Progenitor cell of endocrine pancreas (in vitro differentiated cells): ENCODE results near the gene CTNNBIP1. TPM values are rescaled to one million over a fixed set of nuclear protein-coding genes. Genes with fewer than 3 reads are reported as not detected.
"Not testable (repeated sequence)": the region's sequence is repeated elsewhere in the genome, so short reads cannot be mapped to it uniquely, and the experiment has no call there.

Source experiments
- DNase-seq: peaks from one replicate; pipeline ENCODE4 v3.0.0; 2021; ENCODE audit warnings: low spot score; ENCODE audit not compliant: unreplicated experiment
- H3K27ac Mint-ChIP-seq: 2 replicates; pipeline ENCODE4 v1.8.0; 2021; ENCODE audit warnings: mild to moderate bottlenecking, moderate library complexity, mixed read lengths
- H3K27me3 Mint-ChIP-seq: 2 replicates; pipeline ENCODE4 v1.8.0; 2021; ENCODE audit warnings: mixed read lengths
- H3K36me3 Mint-ChIP-seq: 2 replicates; pipeline ENCODE4 v1.8.0; 2022; ENCODE audit warnings: mixed read lengths; ENCODE audit not compliant: insufficient read depth
- H3K4me1 Mint-ChIP-seq: 2 replicates; pipeline ENCODE4 v1.8.0; 2021; ENCODE audit warnings: low read depth, mixed read lengths
- H3K4me3 Mint-ChIP-seq: 2 replicates; pipeline ENCODE4 v1.8.0; 2021; ENCODE audit warnings: low read depth, mild to moderate bottlenecking, moderate library complexity, mixed read lengths
- H3K9me3 Mint-ChIP-seq: 2 replicates; pipeline ENCODE4 v1.8.0; 2021; ENCODE audit warnings: low read depth, mixed read lengths
- CTCF ChIP-seq: fragments of 200-600 bp; sonication (generic); IDR thresholded peaks from one replicate; pipeline ENCODE4 v1.5.0; 2021; ENCODE audit warnings: antibody characterized with exemption, mild to moderate bottlenecking; ENCODE audit not compliant: unreplicated experiment
- total RNA-seq: library from RNA; stranded (reverse); gene quantifications from 2 replicates; pipeline ENCODE4 v1.2.1, GENCODE V29; 2021

CTNNBIP1 gene
- total RNA-seq, 1 donor from 2014 or later: 79.9 TPM

- TF ChIP-seq CTCF: no peak
- H3K27me3 Mint-ChIP-seq: no peaks in the 10 kb centered on the region
- peak overlapping the region; percentile 92 for H3K27ac Mint-ChIP-seq
- peaks cover 15% of the 10 kb centered on the region for H3K36me3 Mint-ChIP-seq
- no peaks in the 10 kb centered on the region for H3K9me3 Mint-ChIP-seq
- DNase-seq: no peak
- H3K4me1 Mint-ChIP-seq: peaks cover 29% of the 10 kb centered on the region
- H3K4me3 Mint-ChIP-seq: peak overlapping the region; percentile 14
Measured at GRCh38 chr1:9929431-9930385, 19.6 kb upstream of the CTNNBIP1 start.

- Mint-ChIP-seq H3K4me3 (no peak overlapping the region), H3K27me3 (no peaks in the 10 kb centered on the region), H3K27ac (no peak overlapping the region), H3K9me3 (no peaks in the 10 kb centered on the region), H3K36me3 (peaks cover 8% of the 10 kb centered on the region), H3K4me1 (peaks cover 25% of the 10 kb centered on the region)
- no peak for TF ChIP-seq CTCF
- DNase-seq: no peak
Measured at GRCh38 chr1:9927259-9927658, 17.2 kb upstream of the CTNNBIP1 start.

DNA sequence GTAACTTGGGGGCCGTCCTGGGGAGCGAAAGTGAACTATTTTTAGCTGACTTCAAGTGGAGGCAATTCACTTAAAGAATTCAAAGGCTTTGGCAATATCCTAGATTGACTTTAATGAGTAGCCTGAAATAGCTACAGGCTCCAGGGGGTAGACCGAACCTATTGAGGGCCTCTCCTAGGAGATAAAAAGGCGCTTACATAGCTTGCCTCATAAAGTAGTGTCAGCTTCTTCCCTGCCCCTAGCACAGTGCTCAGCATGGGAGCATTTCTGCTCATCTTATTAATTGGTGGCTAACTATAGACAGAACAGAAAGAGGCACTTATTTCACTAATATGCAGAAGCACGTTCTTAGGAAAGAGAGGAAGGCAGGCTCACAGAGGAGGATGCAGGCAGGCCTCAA lies 12.3 kb upstream of the CTNNBIP1 start:
- H3K27me3 Mint-ChIP-seq: no peaks in the 10 kb centered on the region
- no peaks in the 10 kb centered on the region for H3K36me3 Mint-ChIP-seq
- H3K4me1 Mint-ChIP-seq: peaks cover 12% of the 10 kb centered on the region
- no peak for DNase-seq
- no peak for TF ChIP-seq CTCF
- H3K4me3 Mint-ChIP-seq: no peak overlapping the region
- H3K27ac Mint-ChIP-seq: peak overlapping the region; percentile 76
- H3K9me3 Mint-ChIP-seq: no peaks in the 10 kb centered on the region

- no peak for TF ChIP-seq CTCF
- H3K4me1 Mint-ChIP-seq: peaks cover 7% of the 10 kb centered on the region
Measured at GRCh38 chr1:9920606-9921005, 10.5 kb upstream of the CTNNBIP1 start.

GRCh38 chr1:9917901-9918300 lies 7.8 kb upstream of the CTNNBIP1 start:
- H3K9me3 Mint-ChIP-seq: no peaks in the 10 kb centered on the region
- no peaks in the 10 kb centered on the region for H3K27me3 Mint-ChIP-seq
- DNase-seq: no peak
- H3K4me3 Mint-ChIP-seq: no peak overlapping the region
- H3K36me3 Mint-ChIP-seq: no peaks in the 10 kb centered on the region
- H3K4me1 Mint-ChIP-seq: peaks cover 16% of the 10 kb centered on the region
- no peak overlapping the region for H3K27ac Mint-ChIP-seq
- no peak for TF ChIP-seq CTCF

More at GRCh38 chr1:9920606-9921005, 10.5 kb upstream of the CTNNBIP1 start:
- DNase-seq: no peak
- Mint-ChIP-seq H3K27me3 (no peaks in the 10 kb centered on the region), H3K36me3 (no peaks in the 10 kb centered on the region), H3K4me3 (no peak overlapping the region), H3K27ac (no peak overlapping the region), H3K9me3 (no peaks in the 10 kb centered on the region)

GRCh38 chr1:9917495-9917894 lies 7.4 kb upstream of the CTNNBIP1 start:
- DNase-seq, H3K9me3 Mint-ChIP-seq, H3K27ac Mint-ChIP-seq, H3K27me3 Mint-ChIP-seq, H3K36me3 Mint-ChIP-seq, H3K4me3 Mint-ChIP-seq: not testable (repeated sequence)
- peaks cover 14% of the 10 kb centered on the region for H3K4me1 Mint-ChIP-seq
